Measurements from ENCODE around the gene SNUPN.

The SNUPN gene

DNA sequence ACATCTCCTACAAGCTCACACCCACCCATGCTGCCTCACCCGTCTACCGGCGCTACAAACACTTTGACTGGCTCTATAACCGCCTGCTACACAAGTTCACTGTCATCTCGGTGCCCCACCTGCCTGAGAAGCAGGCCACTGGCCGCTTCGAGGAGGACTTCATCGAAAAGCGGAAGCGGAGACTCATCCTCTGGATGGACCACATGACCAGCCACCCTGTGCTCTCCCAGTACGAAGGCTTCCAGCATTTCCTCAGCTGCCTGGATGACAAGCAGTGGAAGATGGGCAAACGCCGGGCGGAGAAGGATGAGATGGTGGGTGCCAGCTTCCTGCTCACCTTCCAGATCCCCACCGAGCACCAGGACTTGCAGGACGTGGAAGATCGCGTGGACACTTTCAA lies 24.3 kb upstream of the SNUPN start:
- TF ChIP-seq ZBTB7A (IDR thresholded peaks at IDR 0.05; ENCODE audit: low read depth): no peak
- TF ChIP-seq NFIC (IDR thresholded peaks at IDR 0.05): no peak
- no peak for TF ChIP-seq CEBPB (IDR thresholded peaks at IDR 0.05)
- no peak for TF ChIP-seq TEAD4 (IDR thresholded peaks at IDR 0.05)

DNA sequence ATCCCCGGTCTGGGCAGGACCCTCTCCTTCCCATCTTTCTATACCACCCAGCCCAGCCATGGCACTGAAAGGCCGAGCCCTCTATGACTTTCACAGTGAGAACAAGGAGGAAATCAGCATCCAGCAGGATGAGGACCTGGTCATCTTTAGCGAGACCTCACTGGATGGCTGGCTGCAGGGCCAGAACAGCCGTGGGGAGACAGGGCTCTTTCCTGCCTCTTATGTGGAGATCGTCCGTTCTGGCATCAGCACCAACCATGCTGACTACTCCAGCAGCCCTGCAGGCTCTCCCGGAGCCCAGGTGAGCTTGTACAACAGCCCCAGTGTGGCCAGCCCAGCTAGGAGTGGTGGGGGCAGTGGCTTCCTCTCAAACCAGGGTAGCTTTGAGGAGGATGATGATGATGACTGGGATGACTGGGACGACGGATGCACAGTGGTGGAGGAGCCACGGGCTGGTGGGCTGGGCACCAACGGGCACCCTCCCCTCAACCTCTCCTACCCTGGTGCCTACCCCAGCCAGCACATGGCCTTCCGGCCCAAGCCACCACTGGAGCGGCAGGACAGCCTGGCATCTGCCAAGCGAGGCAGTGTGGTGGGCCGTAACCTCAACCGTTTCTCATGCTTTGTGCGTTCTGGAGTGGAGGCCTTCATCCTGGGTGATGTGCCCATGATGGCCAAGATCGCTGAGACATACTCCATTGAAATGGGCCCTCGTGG lies 23.7 kb upstream of the SNUPN start:
- TF ChIP-seq TCF12 (IDR thresholded peaks at IDR 0.05; ENCODE audit: low read depth): no peak
- no peak for TF ChIP-seq YY1 (IDR thresholded peaks at IDR 0.05; ENCODE audit: low read depth)
- TF ChIP-seq, protein P1, sequence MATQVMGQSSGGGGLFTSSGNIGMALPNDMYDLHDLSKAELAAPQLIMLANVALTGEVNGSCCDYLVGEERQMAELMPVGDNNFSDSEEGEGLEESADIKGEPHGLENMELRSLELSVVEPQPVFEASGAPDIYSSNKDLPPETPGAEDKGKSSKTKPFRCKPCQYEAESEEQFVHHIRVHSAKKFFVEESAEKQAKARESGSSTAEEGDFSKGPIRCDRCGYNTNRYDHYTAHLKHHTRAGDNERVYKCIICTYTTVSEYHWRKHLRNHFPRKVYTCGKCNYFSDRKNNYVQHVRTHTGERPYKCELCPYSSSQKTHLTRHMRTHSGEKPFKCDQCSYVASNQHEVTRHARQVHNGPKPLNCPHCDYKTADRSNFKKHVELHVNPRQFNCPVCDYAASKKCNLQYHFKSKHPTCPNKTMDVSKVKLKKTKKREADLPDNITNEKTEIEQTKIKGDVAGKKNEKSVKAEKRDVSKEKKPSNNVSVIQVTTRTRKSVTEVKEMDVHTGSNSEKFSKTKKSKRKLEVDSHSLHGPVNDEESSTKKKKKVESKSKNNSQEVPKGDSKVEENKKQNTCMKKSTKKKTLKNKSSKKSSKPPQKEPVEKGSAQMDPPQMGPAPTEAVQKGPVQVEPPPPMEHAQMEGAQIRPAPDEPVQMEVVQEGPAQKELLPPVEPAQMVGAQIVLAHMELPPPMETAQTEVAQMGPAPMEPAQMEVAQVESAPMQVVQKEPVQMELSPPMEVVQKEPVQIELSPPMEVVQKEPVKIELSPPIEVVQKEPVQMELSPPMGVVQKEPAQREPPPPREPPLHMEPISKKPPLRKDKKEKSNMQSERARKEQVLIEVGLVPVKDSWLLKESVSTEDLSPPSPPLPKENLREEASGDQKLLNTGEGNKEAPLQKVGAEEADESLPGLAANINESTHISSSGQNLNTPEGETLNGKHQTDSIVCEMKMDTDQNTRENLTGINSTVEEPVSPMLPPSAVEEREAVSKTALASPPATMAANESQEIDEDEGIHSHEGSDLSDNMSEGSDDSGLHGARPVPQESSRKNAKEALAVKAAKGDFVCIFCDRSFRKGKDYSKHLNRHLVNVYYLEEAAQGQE (IDR thresholded peaks at IDR 0.05; ENCODE audit: low read depth): no peak
- no peak for TF ChIP-seq FOXM1 (IDR thresholded peaks at IDR 0.05; ENCODE audit: borderline replicate concordance, low read depth)
- TF ChIP-seq ZBTB7A (IDR thresholded peaks at IDR 0.05; ENCODE audit: low read depth): no peak
- TF ChIP-seq NFIC (IDR thresholded peaks at IDR 0.05): no peak
- TF ChIP-seq, protein P2, sequence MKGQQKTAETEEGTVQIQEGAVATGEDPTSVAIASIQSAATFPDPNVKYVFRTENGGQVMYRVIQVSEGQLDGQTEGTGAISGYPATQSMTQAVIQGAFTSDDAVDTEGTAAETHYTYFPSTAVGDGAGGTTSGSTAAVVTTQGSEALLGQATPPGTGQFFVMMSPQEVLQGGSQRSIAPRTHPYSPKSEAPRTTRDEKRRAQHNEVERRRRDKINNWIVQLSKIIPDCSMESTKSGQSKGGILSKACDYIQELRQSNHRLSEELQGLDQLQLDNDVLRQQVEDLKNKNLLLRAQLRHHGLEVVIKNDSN (IDR thresholded peaks at IDR 0.05): no peak
- no peak for TF ChIP-seq RAD21 (IDR thresholded peaks at IDR 0.05; ENCODE audit: low read depth)
- no peak for TF ChIP-seq TEAD4 (IDR thresholded peaks at IDR 0.05)
- no peak for TF ChIP-seq CREB1 (IDR thresholded peaks at IDR 0.05; ENCODE audit: low read depth)
- no peak for TF ChIP-seq CEBPB (IDR thresholded peaks at IDR 0.05)
- TF ChIP-seq EP300 (IDR thresholded peaks at IDR 0.05; ENCODE audit: borderline replicate concordance): no peak
- TF ChIP-seq TAF1 (IDR thresholded peaks at IDR 0.05; ENCODE audit: low read depth): no peak
- TF ChIP-seq EGR1 (IDR thresholded peaks at IDR 0.05): no peak
- TF ChIP-seq, protein P3, sequence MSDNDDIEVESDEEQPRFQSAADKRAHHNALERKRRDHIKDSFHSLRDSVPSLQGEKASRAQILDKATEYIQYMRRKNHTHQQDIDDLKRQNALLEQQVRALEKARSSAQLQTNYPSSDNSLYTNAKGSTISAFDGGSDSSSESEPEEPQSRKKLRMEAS (IDR thresholded peaks at IDR 0.05): no peak

DNA sequence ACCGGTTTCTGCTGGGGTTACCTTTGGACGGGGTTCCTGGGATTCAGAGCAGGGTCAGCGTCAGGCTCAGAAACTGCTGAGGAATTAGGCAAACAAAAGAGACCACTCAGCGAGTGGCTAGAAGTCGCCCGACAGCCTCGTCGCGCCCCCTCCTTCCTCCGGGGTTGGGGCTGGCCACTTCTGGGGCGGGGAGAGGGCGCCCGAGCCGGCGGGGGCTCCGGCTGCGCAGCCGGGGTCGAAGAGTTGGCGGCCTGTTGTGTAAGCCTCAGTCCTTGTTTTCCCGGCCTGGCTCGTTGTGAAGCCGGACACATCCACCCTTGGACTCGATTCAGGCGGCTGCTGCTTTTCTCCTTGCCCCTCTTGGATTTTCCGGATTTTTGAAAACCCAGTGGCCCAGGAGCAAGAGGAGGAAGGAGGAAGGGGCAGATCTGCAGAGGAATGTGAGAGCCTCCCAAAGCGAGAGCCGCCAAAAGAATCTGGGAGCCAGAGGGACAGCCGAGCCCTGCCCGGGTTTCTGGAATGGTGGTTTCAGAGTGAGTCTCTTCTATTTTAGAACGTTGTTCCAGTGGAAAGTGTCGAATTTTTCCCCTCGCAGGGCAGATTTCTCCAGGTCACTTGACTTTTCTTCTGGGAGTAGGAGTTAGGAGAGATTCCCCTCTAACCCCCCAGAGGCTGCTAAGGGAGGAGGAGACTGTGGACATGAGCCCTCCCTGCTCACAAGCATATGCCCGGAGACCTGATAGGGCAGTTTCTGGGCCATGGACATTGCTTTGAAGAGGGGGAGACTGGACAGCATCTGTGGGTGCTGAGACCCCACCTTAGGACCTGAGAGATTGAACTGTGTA lies 22.9 kb upstream of the SNUPN start:
- TF ChIP-seq TEAD4 (IDR thresholded peaks at IDR 0.05): no peak
- no peak for TF ChIP-seq EGR1 (IDR thresholded peaks at IDR 0.05)
- TF ChIP-seq, protein P1 (IDR thresholded peaks at IDR 0.05; ENCODE audit: low read depth): no peak

DNA sequence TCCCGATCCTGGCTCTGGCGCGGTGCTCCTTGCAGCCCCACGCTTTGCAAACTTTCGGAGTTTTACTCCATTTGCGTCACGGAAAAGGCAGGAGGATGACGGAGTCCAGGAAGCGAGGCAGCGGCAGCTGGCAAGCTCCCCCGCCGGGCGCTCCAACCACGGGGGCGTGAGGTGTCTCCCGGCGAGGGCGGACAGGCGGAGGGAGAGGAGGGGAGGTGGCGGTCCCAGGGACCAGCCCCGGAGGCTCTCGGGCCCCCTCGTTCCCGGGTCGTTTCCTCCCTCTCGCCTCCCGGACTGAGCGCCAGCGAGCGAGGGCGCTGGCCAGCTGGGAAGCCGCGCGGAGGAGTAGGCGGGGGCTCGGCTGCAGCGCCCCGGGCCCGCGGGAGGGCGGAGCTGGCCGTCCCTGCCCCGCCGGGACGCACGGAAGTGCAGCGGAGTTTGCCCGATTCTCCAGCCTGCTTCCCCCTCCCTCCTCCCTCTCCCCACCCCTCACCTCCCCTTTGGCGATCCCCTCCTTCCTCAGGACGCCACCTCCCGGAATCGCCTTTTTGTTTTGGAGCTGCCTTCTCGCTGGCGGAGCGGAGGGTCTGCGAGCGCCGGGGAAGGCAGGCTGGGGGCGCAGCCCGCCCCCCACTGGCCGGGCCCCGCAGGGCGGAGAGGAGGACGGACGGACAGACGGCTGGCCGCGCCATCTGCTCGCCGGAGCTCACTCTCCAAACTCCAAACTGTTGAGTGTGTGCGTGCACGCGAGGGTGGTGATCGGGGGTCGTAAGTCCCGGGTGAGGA lies 22.0 kb upstream of the SNUPN start, which contains the start of gene SNX33:
Gene SNX33, plus strand, starts transcription at position 543 of the 786 bp plus-strand sequence. CDS start 1,191 bp downstream, outside the sequence.
- TF ChIP-seq ZBTB7A (IDR thresholded peaks at IDR 0.05; ENCODE audit: low read depth) (peak; percentile 94), EGR1 (IDR thresholded peaks at IDR 0.05) (peak; percentile 81), YY1 (IDR thresholded peaks at IDR 0.05; ENCODE audit: low read depth) (no peak), RAD21 (IDR thresholded peaks at IDR 0.05; ENCODE audit: low read depth) (peak; percentile 23; the same call in 1 of the 2 replicates), TEAD4 (IDR thresholded peaks at IDR 0.05) (no peak), TAF1 (IDR thresholded peaks at IDR 0.05; ENCODE audit: low read depth) (no peak; the same call in 1 of the 2 replicates), FOXM1 (IDR thresholded peaks at IDR 0.05; ENCODE audit: borderline replicate concordance, low read depth) (no peak), CEBPB (IDR thresholded peaks at IDR 0.05) (no peak), NFIC (IDR thresholded peaks at IDR 0.05) (peak; percentile 26), TCF12 (IDR thresholded peaks at IDR 0.05; ENCODE audit: low read depth) (peak; percentile 60; the same call in 1 of the 2 replicates), CREB1 (IDR thresholded peaks at IDR 0.05; ENCODE audit: low read depth) (0 out of 2 replicates have a peak, but pooled peaks have one; percentile 51), EP300 (IDR thresholded peaks at IDR 0.05; ENCODE audit: borderline replicate concordance) (no peak)
- TF ChIP-seq, protein P3 (IDR thresholded peaks at IDR 0.05): no peak
- TF ChIP-seq, protein P1 (IDR thresholded peaks at IDR 0.05; ENCODE audit: low read depth): no peak
- TF ChIP-seq, protein P2 (IDR thresholded peaks at IDR 0.05): no peak
